Sigmoid colon (tissue), 4 donors: ENCODE data around the gene ATXN7L2.

Experiments used
- EP300 ChIP-seq, 4 donors: sonication (generic); formaldehyde crosslinking; IDR thresholded peaks; one replicate each; pipeline ENCODE4 v1.6.1; 2017; ENCODE audit warnings: antibody characterized with exemption in 4 of 4
- POLR2A ChIP-seq, 2 donors: fragments of 450-650 bp; IDR thresholded peaks; one replicate each; pipeline ENCODE4 v1.6.1; 2016; ENCODE audit warnings: antibody characterized with exemption in 2 of 2, mild to moderate bottlenecking in 2 of 2, moderate library complexity in 2 of 2
- POLR2AphosphoS5 ChIP-seq, 4 donors: sonication (generic); formaldehyde crosslinking; IDR thresholded peaks; one replicate each; pipeline ENCODE4 v1.6.1; 2017; ENCODE audit warnings: antibody characterized with exemption in 4 of 4
- TF ChIP-seq, protein P1 (sequence below), 4 experiments: fragments of 450-650 bp in 3 of 4; fragments of 200-600 bp in 1 of 4; IDR thresholded peaks; one replicate each; pipeline ENCODE4 v1.5.1; 2016 to 2019; ENCODE audit warnings: antibody characterized with exemption in 4 of 4, mild to moderate bottlenecking in 3 of 4, moderate library complexity in 2 of 4

DNA sequence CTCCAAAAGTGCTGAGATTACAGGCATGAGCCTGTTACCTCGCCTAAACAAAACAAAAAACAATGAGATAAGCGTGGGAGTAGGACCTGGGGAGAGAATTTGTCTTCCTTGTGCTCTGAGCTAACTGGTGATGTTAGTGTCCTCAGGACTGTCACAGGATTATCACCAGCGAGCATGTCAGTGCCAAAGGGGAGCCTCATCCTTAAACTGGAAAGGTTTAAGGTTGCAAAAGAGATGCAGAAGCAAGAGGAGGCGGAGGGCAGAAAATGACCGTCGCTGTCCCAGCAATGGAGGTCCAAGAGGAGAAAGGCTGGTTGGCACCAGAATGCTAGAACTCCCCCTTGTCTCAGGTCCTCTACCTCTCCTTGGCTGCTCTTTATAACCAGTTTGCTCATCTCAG is 13.5 kb upstream of the ATXN7L2 start:
- no peak for TF ChIP-seq POLR2A (IDR thresholded peaks at IDR 0.05)
- TF ChIP-seq, protein P1, sequence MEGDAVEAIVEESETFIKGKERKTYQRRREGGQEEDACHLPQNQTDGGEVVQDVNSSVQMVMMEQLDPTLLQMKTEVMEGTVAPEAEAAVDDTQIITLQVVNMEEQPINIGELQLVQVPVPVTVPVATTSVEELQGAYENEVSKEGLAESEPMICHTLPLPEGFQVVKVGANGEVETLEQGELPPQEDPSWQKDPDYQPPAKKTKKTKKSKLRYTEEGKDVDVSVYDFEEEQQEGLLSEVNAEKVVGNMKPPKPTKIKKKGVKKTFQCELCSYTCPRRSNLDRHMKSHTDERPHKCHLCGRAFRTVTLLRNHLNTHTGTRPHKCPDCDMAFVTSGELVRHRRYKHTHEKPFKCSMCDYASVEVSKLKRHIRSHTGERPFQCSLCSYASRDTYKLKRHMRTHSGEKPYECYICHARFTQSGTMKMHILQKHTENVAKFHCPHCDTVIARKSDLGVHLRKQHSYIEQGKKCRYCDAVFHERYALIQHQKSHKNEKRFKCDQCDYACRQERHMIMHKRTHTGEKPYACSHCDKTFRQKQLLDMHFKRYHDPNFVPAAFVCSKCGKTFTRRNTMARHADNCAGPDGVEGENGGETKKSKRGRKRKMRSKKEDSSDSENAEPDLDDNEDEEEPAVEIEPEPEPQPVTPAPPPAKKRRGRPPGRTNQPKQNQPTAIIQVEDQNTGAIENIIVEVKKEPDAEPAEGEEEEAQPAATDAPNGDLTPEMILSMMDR (IDR thresholded peaks at IDR 0.05): no peak
- TF ChIP-seq POLR2AphosphoS5 (IDR thresholded peaks at IDR 0.05): no peak
- TF ChIP-seq EP300 (IDR thresholded peaks at IDR 0.05): no peak
